Osteocyte (in vitro differentiated cells): ENCODE results near the gene MMRN2. TPM values are rescaled to one million over a fixed set of nuclear protein-coding genes. Genes with fewer than 3 reads are reported as not detected.

ENCODE experiments used
- DNase-seq: peaks from one replicate; pipeline ENCODE4 v3.0.0; 2021; ENCODE audit warnings: mixed read lengths; ENCODE audit not compliant: unreplicated experiment; ENCODE audit errors: extremely low spot score
- H3K27ac Mint-ChIP-seq: one replicate; pipeline ENCODE4 v1.8.0; 2021; ENCODE audit warnings: mild to moderate bottlenecking, mixed read lengths; ENCODE audit not compliant: unreplicated experiment
- H3K27me3 Mint-ChIP-seq: one replicate; pipeline ENCODE4 v1.8.0; 2021; ENCODE audit warnings: mixed read lengths; ENCODE audit not compliant: unreplicated experiment
- H3K36me3 Mint-ChIP-seq: one replicate; pipeline ENCODE4 v1.8.0; 2021; ENCODE audit warnings: mixed read lengths; ENCODE audit not compliant: unreplicated experiment
- H3K4me1 Mint-ChIP-seq: one replicate; pipeline ENCODE4 v1.8.0; 2021; ENCODE audit warnings: mixed read lengths; ENCODE audit not compliant: unreplicated experiment
- H3K4me3 Mint-ChIP-seq: one replicate; pipeline ENCODE4 v1.8.0; 2021; ENCODE audit warnings: mild to moderate bottlenecking, moderate library complexity, mixed read lengths; ENCODE audit not compliant: unreplicated experiment
- H3K9me3 Mint-ChIP-seq: one replicate; pipeline ENCODE4 v1.8.0; 2021; ENCODE audit warnings: mixed read lengths; ENCODE audit not compliant: unreplicated experiment
- CTCF ChIP-seq: fragments of 200-600 bp; sonication (generic); IDR thresholded peaks from 2 replicates; pipeline ENCODE4 v1.5.0; 2021; ENCODE audit warnings: antibody characterized with exemption, mild to moderate bottlenecking, moderate library complexity
- total RNA-seq: library from RNA; stranded (reverse); gene quantifications from 2 replicates; pipeline ENCODE4 v1.2.1, GENCODE V29; 2021

The MMRN2 gene
- total RNA-seq, 1 donor from 2014 or later = not detected

GRCh38 chr10:86959737-86960002 is 2.3 kb upstream of the MMRN2 start:
- no peaks in the 10 kb centered on the region for H3K36me3 Mint-ChIP-seq
- H3K27me3 Mint-ChIP-seq = no peaks in the 10 kb centered on the region

GRCh38 chr10:86958901-86959736 is 1.7 kb upstream of the MMRN2 start:
- H3K36me3 Mint-ChIP-seq = no peaks in the 10 kb centered on the region
- no peak for TF ChIP-seq CTCF

More at GRCh38 chr10:86959737-86960002, 2.3 kb upstream of the MMRN2 start:
- Mint-ChIP-seq H3K27ac (no peak overlapping the region), H3K9me3 (no peaks in the 10 kb centered on the region), H3K4me1 (peaks cover 42% of the 10 kb centered on the region), H3K4me3 (no peak overlapping the region)
- DNase-seq = no peak
- TF ChIP-seq CTCF = no peak

GRCh38 chr10:86958116-86958900 is 893 bp upstream of the MMRN2 start, which contains the start of gene SNCG:
SNCG (plus strand) TSS chr10:86958599; CDS start chr10:86958698, 99 bp downstream.
- no peak for DNase-seq
- Mint-ChIP-seq H3K4me1 (peaks cover 56% of the 10 kb centered on the region), H3K27me3 (no peaks in the 10 kb centered on the region), H3K4me3 (no peak within 1 kb of the TSS), H3K36me3 (no peaks in the 10 kb centered on the region), H3K27ac (peak within 1 kb of the TSS; percentile 75), H3K9me3 (no peaks in the 10 kb centered on the region)
- TF ChIP-seq CTCF = no peak

More at GRCh38 chr10:86958901-86959736, 1.7 kb upstream of the MMRN2 start:
- Mint-ChIP-seq H3K27me3 (no peaks in the 10 kb centered on the region), H3K9me3 (no peaks in the 10 kb centered on the region), H3K4me1 (peaks cover 48% of the 10 kb centered on the region), H3K27ac (peak overlapping the region; percentile 75), H3K4me3 (no peak overlapping the region)
- no peak for DNase-seq

- H3K36me3 Mint-ChIP-seq = no peaks in the 10 kb centered on the region
- peaks cover 6% of the 10 kb centered on the region for H3K9me3 Mint-ChIP-seq
- H3K4me3 Mint-ChIP-seq = no peak overlapping the region
- H3K27ac Mint-ChIP-seq = no peak overlapping the region
- peaks cover 56% of the 10 kb centered on the region for H3K4me1 Mint-ChIP-seq
- DNase-seq = no peak
- TF ChIP-seq CTCF = no peak
- H3K27me3 Mint-ChIP-seq = no peaks in the 10 kb centered on the region
These were observed 467 bp downstream of the MMRN2 start for GRCh38 chr10:86956848-86957448.
